SKM-1 (cell line): ENCODE measurements around the gene TP53I11.

ENCODE experiments used
- DNase-seq: peaks from one replicate; lab custom pipeline; 2025; ENCODE audit not compliant: unreplicated experiment; lab: John Stamatoyannopoulos, UW

Gene TP53I11

DNA sequence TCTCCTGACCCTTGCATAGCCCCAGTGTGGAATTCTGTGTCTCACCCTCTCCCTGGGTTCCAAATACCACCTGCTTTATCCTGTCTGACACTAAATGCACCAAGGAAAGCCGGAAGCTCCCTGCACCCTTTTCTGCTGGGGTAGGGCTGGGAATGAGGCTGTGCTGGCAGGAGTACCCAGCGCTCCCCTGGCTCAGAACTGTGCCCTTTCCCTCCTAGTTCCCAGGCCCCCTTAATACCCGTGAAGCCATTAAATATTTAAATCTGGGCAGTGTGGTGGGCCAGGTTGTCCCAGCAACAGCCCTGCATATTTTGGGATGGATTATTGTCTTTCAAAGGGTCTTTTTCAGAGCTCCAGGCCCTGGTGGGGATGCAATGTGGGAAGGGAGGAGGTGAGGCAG lies 63.0 kb downstream of the TP53I11 start:
- no peak for DNase-seq

DNA sequence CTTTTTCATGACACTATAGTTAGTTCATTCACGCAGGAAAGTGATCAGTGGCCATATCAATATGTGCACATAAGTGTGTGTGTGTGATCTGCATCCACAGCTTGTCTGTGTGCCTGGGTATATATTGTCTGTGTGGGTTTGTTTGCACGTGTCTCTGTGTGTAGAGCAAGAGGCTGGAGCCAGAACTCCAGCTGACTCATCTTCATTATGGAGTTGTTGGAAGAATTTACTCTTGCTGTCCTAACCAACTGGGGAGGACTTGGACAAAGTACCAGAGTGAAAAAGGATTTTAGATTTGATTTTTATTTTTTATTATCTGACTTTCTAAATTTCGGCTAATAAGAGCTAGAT lies 63.9 kb downstream of the TP53I11 start:
- no peak for DNase-seq

DNA sequence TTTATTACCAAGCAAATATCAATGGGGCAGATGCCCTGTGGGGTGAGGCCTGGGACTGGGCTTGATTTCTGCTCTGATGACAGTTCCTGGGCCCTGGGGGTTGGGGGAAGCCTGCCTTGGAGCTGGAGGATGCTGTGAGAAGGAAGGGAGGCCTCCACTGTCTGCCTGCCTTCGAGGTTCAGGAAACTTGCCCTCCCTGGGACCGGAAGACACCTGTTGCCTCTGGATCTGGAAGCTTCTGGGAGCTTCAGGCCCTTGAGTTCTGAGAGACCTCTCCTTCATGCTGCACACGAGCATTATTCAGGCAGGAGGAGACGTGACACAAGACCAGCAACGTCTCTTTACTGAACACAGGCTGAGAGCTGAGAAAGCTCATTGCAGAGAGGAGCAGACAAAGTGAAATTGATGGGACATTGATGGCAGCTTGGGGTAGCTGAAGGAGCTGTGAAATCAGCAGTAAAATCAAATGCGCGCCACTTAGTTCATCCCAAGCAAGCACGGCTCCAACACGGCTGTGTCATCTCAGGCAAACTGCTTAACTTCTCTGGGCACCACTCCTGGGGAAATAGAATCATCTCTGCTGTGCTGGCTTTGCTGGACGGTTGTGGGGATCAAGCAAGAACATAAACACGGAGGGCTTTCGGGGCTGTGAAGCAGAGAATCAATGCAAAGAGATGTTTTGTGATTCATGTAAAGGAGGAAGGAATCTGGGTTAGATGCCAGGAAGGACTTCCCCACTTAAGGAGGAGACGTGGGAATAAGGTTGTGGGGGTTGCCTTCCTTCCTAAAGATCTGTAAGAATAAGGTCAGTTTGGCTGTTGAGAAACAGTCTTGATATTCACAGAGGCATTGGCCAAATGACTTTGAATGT lies 64.5 kb downstream of the TP53I11 start:
- no peak for DNase-seq

DNA sequence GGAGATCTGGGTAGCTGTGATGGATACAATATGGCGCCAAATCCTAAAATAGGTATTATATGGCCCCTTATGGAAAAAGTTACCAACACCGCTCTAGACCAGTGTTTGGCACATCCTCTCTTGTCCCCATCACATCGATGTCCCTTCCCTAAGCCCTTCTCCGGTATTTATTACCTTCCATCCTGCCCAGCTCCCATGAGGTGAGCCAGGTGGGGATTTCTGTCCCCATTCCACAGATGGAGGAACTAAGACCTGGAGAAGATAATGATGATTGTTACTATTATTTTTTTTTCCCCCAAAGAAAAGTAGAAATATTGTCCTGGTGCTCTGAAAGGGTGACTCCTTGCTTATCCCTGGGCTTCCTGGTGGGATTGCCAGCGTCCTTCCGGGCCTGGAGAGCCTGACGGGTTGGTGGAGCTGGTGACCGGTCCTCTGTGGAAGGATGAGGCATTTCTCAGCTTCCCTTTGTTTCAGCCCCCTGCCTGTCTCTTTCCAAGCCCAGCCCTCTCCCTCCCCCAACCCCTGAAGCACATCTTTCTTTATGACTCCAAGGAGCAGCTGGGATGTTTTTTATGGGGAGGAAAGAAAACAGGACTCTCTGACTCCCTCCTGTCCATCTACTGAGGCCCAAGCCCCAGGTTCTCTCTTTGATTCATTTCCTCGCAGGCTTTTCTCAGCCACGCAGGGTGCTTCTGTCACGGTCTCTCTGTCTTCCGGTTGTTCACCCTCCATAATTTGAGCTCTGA lies 65.4 kb downstream of the TP53I11 start:
- DNase-seq: no peak

DNA sequence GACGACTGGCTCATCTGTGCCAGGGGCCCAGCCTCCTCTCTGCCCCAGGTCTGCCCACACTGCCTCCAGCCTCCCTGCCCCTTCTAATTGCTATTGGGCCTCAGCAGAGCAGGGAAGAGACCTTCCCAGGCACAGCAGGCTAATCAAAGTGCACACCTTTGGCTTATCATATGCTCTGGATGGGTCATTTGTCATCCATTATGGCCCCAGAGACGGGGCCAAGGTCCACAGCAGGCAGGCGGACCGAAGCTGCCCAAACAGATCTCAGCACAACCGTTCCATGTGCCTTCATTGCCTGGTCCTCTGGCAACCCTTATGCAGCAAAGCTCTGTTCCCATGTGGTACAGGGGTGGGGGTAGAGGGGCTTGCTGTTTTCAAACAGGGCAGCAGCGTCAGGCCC lies 66.6 kb downstream of the TP53I11 start:
- DNase-seq: no peak

DNA sequence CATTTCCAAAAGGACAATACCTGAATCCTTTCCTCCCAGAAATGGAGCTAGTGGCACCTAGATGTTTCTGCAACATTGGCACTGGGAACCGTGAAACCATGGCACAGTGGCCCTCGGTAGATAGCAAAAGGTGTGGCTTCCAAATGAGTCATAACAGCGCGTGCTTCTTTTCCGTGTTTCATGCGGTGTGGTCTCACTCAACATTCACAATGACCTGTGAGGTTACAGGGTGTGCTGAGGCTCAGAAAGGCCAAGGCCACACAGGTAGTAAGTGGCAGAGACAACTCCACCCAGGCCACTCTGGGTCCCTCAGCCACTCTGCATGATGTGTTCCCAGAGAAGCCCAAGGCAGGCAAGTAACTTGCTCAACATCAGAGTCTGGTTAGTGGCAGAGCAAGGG lies 67.4 kb downstream of the TP53I11 start:
- no peak for DNase-seq
